HFF-Myc (cell line): ENCODE measurements around the gene TXNRD2.
A peak's percentile ranks its signal among the peaks of the same experiment; 100 is the strongest.

Experiments used
- DNase-seq: peaks from one replicate; pipeline ENCODE4 v3.0.0-alpha.2; 2011; ENCODE audit warnings: low read depth; ENCODE audit errors: extremely low read depth
- H3K4me3 ChIP-seq: replicated peaks from 2 replicates; pipeline ENCODE4 v1.5.1; 2011; ENCODE audit warnings: low read depth, mild to moderate bottlenecking, control low read depth, low read length
- TF ChIP-seq, protein P1 (sequence below): IDR thresholded peaks from 2 replicates; pipeline ENCODE4 v1.5.1; 2012; ENCODE audit warnings: mild to moderate bottlenecking, low read depth, low read length, control low read depth; ENCODE audit errors: missing control alignments

TXNRD2 gene

DNA sequence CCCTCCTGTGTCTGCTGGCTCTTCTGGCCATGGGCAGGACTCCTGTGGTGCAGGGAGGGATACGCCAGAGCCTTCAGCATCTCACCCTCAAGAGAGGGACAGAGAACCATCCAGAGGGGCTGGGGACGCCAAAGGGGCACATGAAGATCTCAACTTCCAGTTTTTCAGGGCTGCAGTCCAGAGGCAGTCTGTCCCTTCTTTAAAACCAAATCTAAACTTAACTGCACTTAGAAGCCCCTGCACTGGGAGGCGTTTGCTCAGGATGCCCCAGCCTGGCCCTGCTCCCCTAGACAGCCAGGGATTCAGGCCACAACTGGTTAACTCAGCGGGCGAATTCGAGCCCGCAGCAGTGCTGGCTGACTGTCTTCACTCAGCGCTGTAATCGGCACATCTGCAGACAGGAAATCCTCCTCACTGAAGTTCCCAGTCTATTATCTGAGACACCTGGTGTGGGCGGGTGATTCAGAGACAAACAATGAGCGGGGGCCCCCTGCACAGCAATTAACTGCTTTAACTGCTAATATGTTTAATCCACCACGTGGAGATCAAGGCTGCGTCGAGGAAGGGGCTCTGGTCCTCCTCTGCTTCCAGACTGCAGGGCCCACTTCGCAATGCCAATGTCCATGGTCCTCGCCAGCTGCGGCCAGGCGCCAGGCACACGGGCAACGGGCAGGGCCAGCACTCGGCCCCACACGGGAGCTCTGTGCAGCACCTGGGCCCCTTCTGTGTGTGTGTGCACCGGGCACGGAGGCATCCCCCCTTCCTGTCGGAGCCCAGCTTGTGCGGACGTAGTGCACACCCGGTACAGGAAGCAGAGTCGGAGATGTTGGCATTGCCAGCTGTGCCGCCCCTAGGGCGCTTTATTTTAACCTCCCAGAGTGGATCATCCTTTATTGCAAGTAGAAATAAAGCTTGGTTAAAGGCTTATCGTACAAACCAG, 50.0 kb downstream of the TXNRD2 start:
- TF ChIP-seq, protein P1, sequence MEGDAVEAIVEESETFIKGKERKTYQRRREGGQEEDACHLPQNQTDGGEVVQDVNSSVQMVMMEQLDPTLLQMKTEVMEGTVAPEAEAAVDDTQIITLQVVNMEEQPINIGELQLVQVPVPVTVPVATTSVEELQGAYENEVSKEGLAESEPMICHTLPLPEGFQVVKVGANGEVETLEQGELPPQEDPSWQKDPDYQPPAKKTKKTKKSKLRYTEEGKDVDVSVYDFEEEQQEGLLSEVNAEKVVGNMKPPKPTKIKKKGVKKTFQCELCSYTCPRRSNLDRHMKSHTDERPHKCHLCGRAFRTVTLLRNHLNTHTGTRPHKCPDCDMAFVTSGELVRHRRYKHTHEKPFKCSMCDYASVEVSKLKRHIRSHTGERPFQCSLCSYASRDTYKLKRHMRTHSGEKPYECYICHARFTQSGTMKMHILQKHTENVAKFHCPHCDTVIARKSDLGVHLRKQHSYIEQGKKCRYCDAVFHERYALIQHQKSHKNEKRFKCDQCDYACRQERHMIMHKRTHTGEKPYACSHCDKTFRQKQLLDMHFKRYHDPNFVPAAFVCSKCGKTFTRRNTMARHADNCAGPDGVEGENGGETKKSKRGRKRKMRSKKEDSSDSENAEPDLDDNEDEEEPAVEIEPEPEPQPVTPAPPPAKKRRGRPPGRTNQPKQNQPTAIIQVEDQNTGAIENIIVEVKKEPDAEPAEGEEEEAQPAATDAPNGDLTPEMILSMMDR = peak; percentile 17
- DNase-seq = peak; percentile 90
- peak overlapping the region; percentile 9; the same call in 1 of the 2 replicates for H3K4me3 ChIP-seq

GRCh38 chr22:19890502-19891316, 50.9 kb downstream of the TXNRD2 start:
- DNase-seq = no peak
- TF ChIP-seq, protein P1 = no peak
- H3K4me3 ChIP-seq = no peak overlapping the region

DNA sequence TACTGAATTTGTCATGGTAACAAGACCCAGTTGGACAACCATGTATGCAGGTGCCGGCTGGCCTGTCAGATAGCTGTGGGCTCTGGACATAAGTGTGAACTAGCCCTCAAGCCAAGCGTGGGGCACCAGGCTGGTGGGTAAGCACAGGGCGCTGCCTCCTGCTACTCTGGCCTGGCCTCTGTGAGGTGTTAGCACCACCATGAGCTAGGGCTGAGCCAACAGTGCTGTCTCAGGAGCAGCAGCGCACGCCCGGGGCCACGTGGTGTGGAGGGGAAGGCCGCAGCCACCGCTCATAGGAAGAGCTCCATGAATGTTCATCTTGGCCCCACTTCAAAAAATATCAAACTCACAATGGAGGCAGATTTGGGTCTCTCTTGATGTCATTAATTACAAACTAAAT, 51.7 kb downstream of the TXNRD2 start:
- DNase-seq = no peak
- no peak overlapping the region for H3K4me3 ChIP-seq
- TF ChIP-seq, protein P1 = no peak

DNA sequence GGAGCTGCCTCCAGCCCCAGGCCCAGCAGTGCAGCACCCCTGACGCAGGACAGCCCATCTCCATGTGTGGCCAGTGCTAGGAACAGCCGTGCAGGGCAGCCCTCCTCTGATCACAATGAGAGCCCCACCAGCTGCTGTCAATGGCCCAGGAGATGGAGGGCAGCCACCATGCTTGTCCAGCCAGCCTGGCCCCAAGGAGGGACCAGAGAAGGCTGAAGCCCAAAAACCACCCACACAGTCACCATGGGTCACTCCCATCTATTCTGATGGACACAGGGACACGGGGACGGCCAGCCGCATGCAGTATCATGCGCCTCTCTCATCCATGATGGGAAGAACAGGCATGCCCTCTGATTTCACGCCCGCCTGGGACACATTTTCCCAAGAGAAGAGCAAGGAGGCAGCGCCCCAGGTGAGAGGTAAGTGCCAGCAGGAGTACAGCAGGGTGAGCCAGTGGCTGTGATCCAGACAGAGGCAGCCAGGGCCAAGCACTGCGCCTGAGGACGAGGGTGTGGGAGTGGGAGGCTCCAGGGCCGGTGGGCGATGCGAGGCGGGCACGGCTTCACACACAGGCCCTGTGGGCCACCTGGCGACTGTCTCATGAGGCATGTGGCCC, 53.4 kb downstream of the TXNRD2 start:
- H3K4me3 ChIP-seq = no peak overlapping the region
- no peak for DNase-seq
- TF ChIP-seq, protein P1 = no peak

- TF ChIP-seq, protein P1 = no peak
- no peak overlapping the region for H3K4me3 ChIP-seq
- no peak for DNase-seq
These were observed 54.2 kb downstream of the TXNRD2 start for GRCh38 chr22:19887256-19887985.
